B cell (primary cell): ENCODE results near the gene CAPZA2. TPM values are rescaled to one million over a fixed set of nuclear protein-coding genes. Genes with fewer than 3 reads are reported as not detected.
"Not testable (repeated sequence)": the region's sequence is repeated elsewhere in the genome, so short reads cannot be mapped to it uniquely, and the experiment has no call there.

Experiments used
- ATAC-seq: fragments of 200-7000 bp; cut with Tn5 transposase; one replicate; pipeline ENCODE4 v1.10.0; 2021; ENCODE audit warnings: low read depth, mild to moderate bottlenecking, moderate number of reproducible peaks, moderate library complexity
- CTCF ChIA-PET: fragments of 350-600 bp; sonication (Branson Sonifier 250); formaldehyde crosslinking; loops from one replicate; lab custom pipeline; 2021; ENCODE audit warnings: antibody characterized with exemption, inconsistent platforms; lab: Charles Lee
- POLR2A ChIA-PET: fragments of 350-600 bp; sonication (Branson Sonifier 250); formaldehyde crosslinking; loops from one replicate; lab custom pipeline; 2021; ENCODE audit warnings: antibody characterized with exemption; lab: Charles Lee
- DNase-seq: peaks from one replicate; pipeline ENCODE4 v3.0.0; 2013
- H2AFZ ChIP-seq: 2 replicates; pipeline ENCODE4 v1.6.1; 2012; ENCODE audit warnings: mild to moderate bottlenecking, low read depth, low read length; ENCODE audit not compliant: insufficient read depth, poor library complexity, severe bottlenecking
- H3K27ac ChIP-seq, 2 donors: 1 replicate in 1 of 2; 2 replicates in 1 of 2; pipeline ENCODE4 v1.5.1; 2012 to 2013; ENCODE audit warnings: low read length in 2 of 2, mild to moderate bottlenecking in 2 of 2, moderate library complexity in 1 of 2
- H3K27me3 ChIP-seq, 4 experiments: fragments of 200-600 bp in 1 of 4; sonication (generic) in 1 of 4; replicated peaks in 1 of 4; 1 replicate in 2 of 4; 2 replicates in 2 of 4; pipeline versions ENCODE4 v1.6.1 to v1.7.0; 2013 to 2016; ENCODE audit warnings: low read length in 3 of 4, mild to moderate bottlenecking in 2 of 4, mixed read lengths in 1 of 4, moderate library complexity in 1 of 4; ENCODE audit not compliant: insufficient read depth in 4 of 4, control insufficient read depth in 3 of 4; ENCODE audit errors: control extremely low read depth in 1 of 4
- H3K36me3 ChIP-seq, 2 experiments: replicated peaks in 1 of 2; 1 replicate in 1 of 2; 2 replicates in 1 of 2; pipeline versions ENCODE4 v1.6.1 to v1.7.1; 2013; ENCODE audit warnings: low read length in 1 of 2; ENCODE audit not compliant: insufficient read depth in 2 of 2, control insufficient read depth in 1 of 2; ENCODE audit errors: control extremely low read depth in 1 of 2, extremely low read depth in 1 of 2
- H3K4me1 ChIP-seq, 2 donors: fragments of 200-600 bp in 1 of 2; sonication (generic) in 1 of 2; 1 replicate in 1 of 2; 2 replicates in 1 of 2; pipeline versions ENCODE4 v1.5.1 to v1.6.1; 2013 to 2017; ENCODE audit warnings: low read length in 2 of 2; ENCODE audit not compliant: control insufficient read depth in 2 of 2, insufficient read depth in 2 of 2
- H3K4me2 ChIP-seq: replicated peaks from 2 replicates; pipeline ENCODE3; 2012; ENCODE audit warnings: mild to moderate bottlenecking, low read depth, low read length; ENCODE audit not compliant: poor library complexity, severe bottlenecking
- H3K4me3 ChIP-seq, 5 experiments: fragments of 200-600 bp in 1 of 5; sonication (generic) in 1 of 5; 1 replicate in 3 of 5; 2 replicates in 2 of 5; pipeline versions ENCODE4 v1.5.1 to v1.7.0; 2011 to 2016; ENCODE audit warnings: low read length in 4 of 5, mild to moderate bottlenecking in 4 of 5, low read depth in 2 of 5, control low read depth in 1 of 5, moderate library complexity in 1 of 5; ENCODE audit not compliant: insufficient read depth in 1 of 5; ENCODE audit errors: control extremely low read depth in 1 of 5, extremely low read depth in 1 of 5
- H3K79me2 ChIP-seq: fragments of 200-600 bp; sonication (generic); one replicate; pipeline ENCODE4 v1.6.0; 2016; ENCODE audit warnings: low read length; ENCODE audit not compliant: control insufficient read depth, insufficient read depth
- H3K9ac ChIP-seq: fragments of 200-600 bp; sonication (generic); 2 replicates; pipeline ENCODE4 v1.6.1; 2017; ENCODE audit warnings: mild to moderate bottlenecking, low read length, moderate library complexity
- H3K9me3 ChIP-seq, 3 donors: one replicate each; pipeline versions ENCODE4 v1.6.1 to v1.7.1; 2013; ENCODE audit warnings: low read length in 2 of 3; ENCODE audit not compliant: control insufficient read depth in 2 of 3, insufficient read depth in 1 of 3; ENCODE audit errors: control extremely low read depth in 1 of 3
- H4K20me1 ChIP-seq: 2 replicates; pipeline ENCODE4 v1.6.0; 2012; ENCODE audit warnings: mild to moderate bottlenecking, low read length; ENCODE audit not compliant: insufficient read depth, control insufficient read depth, poor library complexity, severe bottlenecking
- H3K27ac Mint-ChIP-seq: one replicate; pipeline ENCODE4 v1.8.0; 2021; ENCODE audit warnings: mixed read lengths
- H3K27me3 Mint-ChIP-seq: one replicate; pipeline ENCODE4 v1.8.0; 2021; ENCODE audit warnings: mixed read lengths
- H3K4me1 Mint-ChIP-seq: one replicate; pipeline ENCODE4 v1.8.0; 2021; ENCODE audit warnings: mixed read lengths
- H3K4me3 Mint-ChIP-seq: one replicate; pipeline ENCODE4 v1.8.0; 2021; ENCODE audit warnings: mixed read lengths
- H3K9me3 Mint-ChIP-seq: one replicate; pipeline ENCODE4 v1.8.0; 2022; ENCODE audit warnings: mixed read lengths; ENCODE audit not compliant: insufficient read depth
- EZH2 ChIP-seq: IDR thresholded peaks from 2 replicates; pipeline ENCODE4 v1.6.1; 2012; ENCODE audit warnings: borderline replicate concordance, low read depth, mild to moderate bottlenecking, moderate library complexity, low read length; ENCODE audit not compliant: insufficient read depth, poor library complexity, severe bottlenecking
- WGBS: methylation state at CpG from one replicate; pipeline ENCODE4 v1.1.5; 2013; ENCODE audit warnings: missing lambda C conversion rate; ENCODE audit not compliant: insufficient coverage; 5-methylcytosine and 5-hydroxymethylcytosine counted together
- intact Hi-C: fragments of 100-400 bp; cut with micrococcal nuclease; formaldehyde crosslinking; loops from one replicate; pipeline ENCODE4 v1.10.0; 2022
- polyA plus RNA-seq: library from polyadenylated mRNA; depleted of rRNA; stranded (reverse); fragments of >200 nt; gene quantifications from 2 replicates; pipeline ENCODE4 v1.2.3, GENCODE V29; 2012
- total RNA-seq, 2 donors: library from RNA; stranded (reverse); fragments of 120-200 nt in 1 of 2; gene quantifications; 1 replicate in 1 of 2; 2 replicates in 1 of 2; pipeline versions ENCODE4 v1.2.3 to v1.2.4, GENCODE V29; 2013 to 2022
- TF ChIP-seq, protein P1 (sequence below): fragments of 200-600 bp; IDR thresholded peaks from one replicate; pipeline ENCODE4 v1.8.0; 2022; ENCODE audit warnings: antibody characterized with exemption, mild to moderate bottlenecking

Gene CAPZA2
- total and polyA plus RNA-seq, 2 donors (not counting 1 experiment from before 2014, with no cell fraction given): 15.0 to 79.0 TPM

DNA sequence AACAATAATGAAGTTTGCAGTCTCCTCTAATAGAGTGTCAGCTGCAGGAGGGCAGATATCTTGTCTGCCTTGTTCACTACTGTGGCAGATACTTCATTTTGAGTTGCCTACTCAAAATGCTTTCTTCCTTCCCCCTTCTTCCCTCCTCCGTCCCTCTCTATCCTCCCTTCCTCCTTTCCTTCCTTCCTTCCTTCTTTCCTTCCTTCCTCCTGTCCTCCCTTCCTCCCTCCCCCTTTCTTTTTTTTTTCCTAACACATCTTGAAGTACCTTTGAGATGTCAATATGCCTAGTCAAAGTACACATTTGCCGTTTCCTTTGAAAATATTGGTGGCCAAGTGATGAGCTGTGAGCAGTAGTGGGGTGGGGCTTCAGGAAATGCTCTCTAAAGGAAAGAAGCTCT is 72.2 kb downstream of the CAPZA2 start:
- ChIA-PET CTCF (interaction anchor here (0.6 to 0.7 kb wide), 2 partner anchors 32 to 193 kb away, joined by 3 read pairs; no protein-coding TSS in a partner anchor), POLR2A (interaction anchor here (0.6 to 0.7 kb wide), 2 partner anchors 39 to 387 kb away, joined by 4 read pairs; no protein-coding TSS in a partner anchor)
- DNase-seq (no peak), ATAC-seq (no peak)
- Histone ChIP-seq H3K9ac (no peak overlapping the region), H3K9me3 (no peaks in the 10 kb centered on the region), H3K36me3 (no peaks in the 10 kb centered on the region), H3K79me2 (no peaks in the 10 kb centered on the region), H3K4me1 (peaks cover 3 to 4% of the 10 kb centered on the region in 2 donors), H3K27ac (no peak overlapping the region), H3K4me3 (no peak overlapping the region), H4K20me1 (no peaks in the 10 kb centered on the region), H3K4me2 (no peak overlapping the region), H3K27me3 (peaks cover 0 to 9% (median 0%) of the 10 kb centered on the region in 4 experiments), H2AFZ (no peak overlapping the region)
- WGBS: 45% methylated on average over 1 of the region's 2 CpGs
- intact Hi-C loops: no loop called here
- TF ChIP-seq, protein P1, sequence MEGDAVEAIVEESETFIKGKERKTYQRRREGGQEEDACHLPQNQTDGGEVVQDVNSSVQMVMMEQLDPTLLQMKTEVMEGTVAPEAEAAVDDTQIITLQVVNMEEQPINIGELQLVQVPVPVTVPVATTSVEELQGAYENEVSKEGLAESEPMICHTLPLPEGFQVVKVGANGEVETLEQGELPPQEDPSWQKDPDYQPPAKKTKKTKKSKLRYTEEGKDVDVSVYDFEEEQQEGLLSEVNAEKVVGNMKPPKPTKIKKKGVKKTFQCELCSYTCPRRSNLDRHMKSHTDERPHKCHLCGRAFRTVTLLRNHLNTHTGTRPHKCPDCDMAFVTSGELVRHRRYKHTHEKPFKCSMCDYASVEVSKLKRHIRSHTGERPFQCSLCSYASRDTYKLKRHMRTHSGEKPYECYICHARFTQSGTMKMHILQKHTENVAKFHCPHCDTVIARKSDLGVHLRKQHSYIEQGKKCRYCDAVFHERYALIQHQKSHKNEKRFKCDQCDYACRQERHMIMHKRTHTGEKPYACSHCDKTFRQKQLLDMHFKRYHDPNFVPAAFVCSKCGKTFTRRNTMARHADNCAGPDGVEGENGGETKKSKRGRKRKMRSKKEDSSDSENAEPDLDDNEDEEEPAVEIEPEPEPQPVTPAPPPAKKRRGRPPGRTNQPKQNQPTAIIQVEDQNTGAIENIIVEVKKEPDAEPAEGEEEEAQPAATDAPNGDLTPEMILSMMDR: no peak
- TF ChIP-seq EZH2: no peak
- Mint-ChIP-seq H3K4me1 (peaks cover 6% of the 10 kb centered on the region), H3K4me3 (no peak overlapping the region), H3K27ac (no peak overlapping the region), H3K27me3 (peaks cover 27% of the 10 kb centered on the region), H3K9me3 (no peaks in the 10 kb centered on the region)

DNA sequence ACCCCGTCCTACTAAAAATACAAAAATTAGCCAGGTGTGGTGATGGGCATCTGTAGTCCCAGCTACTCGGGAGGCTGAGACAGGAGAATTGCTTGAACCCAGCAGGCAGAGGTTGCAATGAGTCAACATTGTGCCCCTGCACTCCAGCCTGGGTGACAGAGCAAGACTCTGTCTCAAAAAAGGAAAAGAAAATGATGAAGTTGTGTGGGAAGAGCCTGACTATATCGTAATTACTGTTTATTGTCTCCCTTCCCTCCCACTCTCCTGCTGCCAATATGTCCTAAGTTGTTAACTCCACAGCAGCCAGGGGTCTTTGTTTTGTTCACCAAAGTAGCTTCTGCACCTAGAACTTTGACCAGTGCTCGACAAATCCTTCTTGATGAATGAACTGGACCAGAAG is 74.5 kb downstream of the CAPZA2 start:
- CTCF ChIA-PET: interaction anchor here (1.4 kb wide), 1 partner anchor 191 kb away, joined by 4 read pairs; no protein-coding TSS in a partner anchor
- H3K27ac ChIP-seq, intact Hi-C loops, ATAC-seq, H3K4me1 ChIP-seq, H2AFZ ChIP-seq, H3K4me3 ChIP-seq, H3K79me2 ChIP-seq, H3K4me2 ChIP-seq, H3K36me3 ChIP-seq, DNase-seq, H3K9me3 ChIP-seq, H3K9ac ChIP-seq, H3K27me3 ChIP-seq, H3K4me3 Mint-ChIP-seq, H4K20me1 ChIP-seq, H3K4me1 Mint-ChIP-seq, H3K27ac Mint-ChIP-seq, H3K9me3 Mint-ChIP-seq, POLR2A ChIA-PET: not testable (repeated sequence)
- 67% methylated on average over 1 of the region's 4 CpGs for WGBS
- H3K27me3 Mint-ChIP-seq: peaks cover 24% of the 10 kb centered on the region
